ENCODE measurements around the gene WDR44. TPM values are rescaled to one million over a fixed set of nuclear protein-coding genes. Genes with fewer than 3 reads are reported as not detected.

Gene WDR44
- polyA plus RNA-seq, 1 experiment: 7.5 TPM

GRCh38 chrX:118496763-118497079, 150.8 kb downstream of the WDR44 start:
- H3K27me3 ChIP-seq (ENCODE audit: control insufficient read depth, insufficient read depth, low read length): no peaks in the 10 kb centered on the region
- no peak for TF ChIP-seq CTCF (IDR thresholded peaks at IDR 0.05; ENCODE audit: insufficient read depth, low read depth, low read length)
- CTCF ChIA-PET: interaction anchor here (2.4 kb wide), 1 partner anchor 105 kb away, joined by 7 read pairs; no protein-coding TSS in a partner anchor
- POLR2A ChIA-PET: no interaction called here
- DNase-seq (ENCODE audit: low read depth): no peak
- peak overlapping the region; percentile 77 for H3K4me3 ChIP-seq (ENCODE audit: low read depth, low read length)
- H3K36me3 ChIP-seq (ENCODE audit: control insufficient read depth, insufficient read depth, low read length): no peaks in the 10 kb centered on the region

GRCh38 chrX:118497180-118497818, 151.4 kb downstream of the WDR44 start:
- no peak for TF ChIP-seq CTCF (IDR thresholded peaks at IDR 0.05; ENCODE audit: insufficient read depth, low read depth, low read length)
- Histone ChIP-seq H3K4me3 (ENCODE audit: low read depth, low read length) (peak overlapping the region; percentile 77), H3K36me3 (ENCODE audit: control insufficient read depth, insufficient read depth, low read length) (no peaks in the 10 kb centered on the region), H3K27me3 (ENCODE audit: control insufficient read depth, insufficient read depth, low read length) (no peaks in the 10 kb centered on the region)
- CTCF ChIA-PET: interaction anchor here (2.4 kb wide), 1 partner anchor 105 kb away, joined by 7 read pairs; no protein-coding TSS in a partner anchor
- DNase-seq (ENCODE audit: low read depth): no peak
- POLR2A ChIA-PET: no interaction called here

GRCh38 chrX:118498351-118498750, 152.4 kb downstream of the WDR44 start:
- DNase-seq (ENCODE audit: low read depth): no peak
- no peak for TF ChIP-seq CTCF (IDR thresholded peaks at IDR 0.05; ENCODE audit: insufficient read depth, low read depth, low read length)
- ChIA-PET POLR2A (no interaction called here), CTCF (no interaction called here)
- H3K4me3 ChIP-seq (ENCODE audit: low read depth, low read length): no peak overlapping the region
- H3K27me3 ChIP-seq (ENCODE audit: control insufficient read depth, insufficient read depth, low read length): no peaks in the 10 kb centered on the region
- no peaks in the 10 kb centered on the region for H3K36me3 ChIP-seq (ENCODE audit: control insufficient read depth, insufficient read depth, low read length)

- CTCF ChIA-PET: no interaction called here
- TF ChIP-seq CTCF (IDR thresholded peaks at IDR 0.05; ENCODE audit: insufficient read depth, low read depth, low read length): no peak
- DNase-seq (ENCODE audit: low read depth): no peak
- POLR2A ChIA-PET: no interaction called here
- Histone ChIP-seq H3K27me3 (ENCODE audit: control insufficient read depth, insufficient read depth, low read length) (no peaks in the 10 kb centered on the region), H3K4me3 (ENCODE audit: low read depth, low read length) (no peak overlapping the region), H3K36me3 (ENCODE audit: control insufficient read depth, insufficient read depth, low read length) (no peaks in the 10 kb centered on the region)
Measured at GRCh38 chrX:118498755-118499154, 152.8 kb downstream of the WDR44 start.

- ChIA-PET POLR2A (no interaction called here), CTCF (no interaction called here)
- no peak overlapping the region for H3K4me3 ChIP-seq (ENCODE audit: low read depth, low read length)
- DNase-seq (ENCODE audit: low read depth): no peak
- no peaks in the 10 kb centered on the region for H3K36me3 ChIP-seq (ENCODE audit: control insufficient read depth, insufficient read depth, low read length)
- no peaks in the 10 kb centered on the region for H3K27me3 ChIP-seq (ENCODE audit: control insufficient read depth, insufficient read depth, low read length)
- TF ChIP-seq CTCF (IDR thresholded peaks at IDR 0.05; ENCODE audit: insufficient read depth, low read depth, low read length): no peak
Measured at GRCh38 chrX:118499295-118499694, 153.4 kb downstream of the WDR44 start.

Small RNAs within 50 kb of the gene (small RNA-seq; reads per million reads assigned to genes)
- 20.2 reads per million, percentile 83 among the genes with 10 or more reads in this experiment for gene MIR1277 (ENCODE audit: insufficient read length, low read depth, low replicate concordance)

Other genes starting within 250 kb of the WDR44 start
- gene KLHL13, start 229.3 kb upstream of the WDR44 start, polyA plus RNA-seq (2011; rRNA removed): 1.0 and 1.2 TPM in 2 replicates
- 10.3 and 22.5 TPM in 2 replicates for gene DOCK11, start 149.7 kb downstream of the WDR44 start, polyA plus RNA-seq (2011; rRNA removed)